ENCODE data around the gene NLRP6. TPM values are rescaled to one million over a fixed set of nuclear protein-coding genes. Genes with fewer than 3 reads are reported as not detected.
"Not testable (repeated sequence)": the region's sequence is repeated elsewhere in the genome, so short reads cannot be mapped to it uniquely, and the experiment has no call there.

The NLRP6 gene
- total and polyA plus RNA-seq, 7 experiments from 2014 or later = 5.4 to 24.7 (median 13.8) TPM

DNA sequence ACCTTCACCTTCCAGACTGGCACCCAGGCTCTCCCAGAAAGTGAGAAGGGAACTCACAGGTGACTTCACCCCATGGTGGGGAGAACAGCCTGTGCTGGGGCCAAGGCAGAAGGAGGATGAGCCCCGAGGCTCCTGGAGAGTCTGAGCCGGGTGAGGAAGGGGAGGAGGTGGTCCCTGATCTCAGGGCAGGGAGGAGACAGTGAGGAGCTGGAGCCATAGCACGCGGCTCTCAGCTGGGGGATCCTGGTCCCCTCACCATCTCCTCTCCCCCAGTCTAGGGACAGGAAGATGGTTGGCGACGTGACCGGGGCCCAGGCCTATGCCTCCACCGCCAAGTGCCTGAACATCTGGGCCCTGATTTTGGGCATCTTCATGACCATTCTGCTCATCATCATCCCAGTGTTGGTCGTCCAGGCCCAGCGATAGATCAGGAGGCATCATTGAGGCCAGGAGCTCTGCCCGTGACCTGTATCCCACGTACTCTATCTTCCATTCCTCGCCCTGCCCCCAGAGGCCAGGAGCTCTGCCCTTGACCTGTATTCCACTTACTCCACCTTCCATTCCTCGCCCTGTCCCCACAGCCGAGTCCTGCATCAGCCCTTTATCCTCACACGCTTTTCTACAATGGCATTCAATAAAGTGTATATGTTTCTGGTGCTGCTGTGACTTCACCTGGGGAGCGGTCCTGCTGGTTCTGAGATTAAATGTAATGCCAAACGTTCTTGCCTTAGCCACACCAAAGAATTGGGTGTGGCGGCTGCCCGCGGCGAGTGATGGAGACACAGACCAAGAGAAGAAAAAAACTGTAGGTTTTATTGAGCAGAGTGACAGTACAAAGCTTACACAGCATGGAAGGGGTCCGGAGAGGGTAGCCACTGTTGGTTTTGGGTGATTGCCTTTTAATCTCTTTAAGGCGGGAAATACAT is 30.8 kb downstream of the NLRP6 start:
- Histone ChIP-seq H3K4me1 (ENCODE audit: control insufficient read depth in 2 of 2, insufficient read depth in 2 of 2, low read length in 2 of 2) (peaks cover 29 to 42% of the 10 kb centered on the region in 2 donors), H3K4me3 (ENCODE audit: low read length) (peak overlapping the region; percentile 72), H3K27ac (ENCODE audit: low read depth, low read length) (peak overlapping the region; percentile 95)
- Mint-ChIP-seq H3K27ac (peak overlapping the region; percentile 95 to 99 (median 96)), H3K4me3 (peak overlapping the region; percentile 91 to 99 (median 95)), H3K36me3 (peaks cover 0 to 31% (median 9%) of the 10 kb centered on the region in 5 donors), H3K4me1 (peaks cover 37 to 58% (median 48%) of the 10 kb centered on the region in 7 donors)
- intact Hi-C loops (cut with micrococcal nuclease) = loop anchor here in 1 of 2 donors (2.0 to 5.0 kb wide), 3 partner anchors 28 to 198 kb away; partner anchors contain the start of gene RNH1
- H3K9me3 ChIP-seq (ENCODE audit: control insufficient read depth in 2 of 3, low read length in 3 of 3); H3K9me3 Mint-ChIP-seq; H3K27me3 Mint-ChIP-seq; H3K36me3 ChIP-seq (ENCODE audit: control insufficient read depth in 2 of 3, insufficient read depth in 3 of 3, low read length in 3 of 3); ATAC-seq; H3K27me3 ChIP-seq (ENCODE audit: control insufficient read depth in 2 of 2, insufficient read depth in 2 of 2, low read length in 2 of 2): not testable (repeated sequence)
- peak in 3 of 9 donors; percentile 42 to 51 (median 50) for DNase-seq
- POLR2A ChIA-PET = interaction anchor here (0.6 to 2.0 kb wide), 19 partner anchors 8 to 197 kb away, joined by 3 to 16 read pairs (median 4); partner anchors contain the start of genes BET1L and RIC8A
- CTCF ChIA-PET = interaction anchor here (0.9 to 1.9 kb wide), 5 partner anchors 9 to 142 kb away, joined by 3 to 10 read pairs (median 3); partner anchors contain the start of gene PTDSS2

- intact Hi-C loops (cut with micrococcal nuclease) = loop anchor here (2.0 to 5.0 kb wide), 3 partner anchors 29 to 197 kb away; partner anchors contain the start of gene RNH1 (in 2 of the 2)
- POLR2A ChIA-PET = interaction anchor here (1.0 to 2.0 kb wide), 13 partner anchors 9 to 196 kb away, joined by 3 to 16 read pairs (median 5); partner anchors contain the start of genes BET1L and RIC8A
- peaks cover 7 to 42% (median 15%) of the 10 kb centered on the region in 5 donors for H3K36me3 Mint-ChIP-seq
- not testable (repeated sequence) for H3K9me3 Mint-ChIP-seq; H3K36me3 ChIP-seq (ENCODE audit: control insufficient read depth in 2 of 3, insufficient read depth in 3 of 3, low read length in 3 of 3); H3K9me3 ChIP-seq (ENCODE audit: control insufficient read depth in 2 of 3, low read length in 3 of 3); H3K27me3 Mint-ChIP-seq; ATAC-seq; DNase-seq; H3K27me3 ChIP-seq (ENCODE audit: control insufficient read depth in 2 of 2, insufficient read depth in 2 of 2, low read length in 2 of 2)
- peaks cover 36 to 57% (median 46%) of the 10 kb centered on the region in 7 donors for H3K4me1 Mint-ChIP-seq
- Histone ChIP-seq H3K4me3 (ENCODE audit: low read length) (peak overlapping the region; percentile 72), H3K27ac (ENCODE audit: low read depth, low read length) (peak overlapping the region; percentile 95), H3K4me1 (ENCODE audit: control insufficient read depth in 2 of 2, insufficient read depth in 2 of 2, low read length in 2 of 2) (peaks cover 24 to 42% of the 10 kb centered on the region in 2 donors)
- H3K27ac Mint-ChIP-seq = peak overlapping the region; percentile 95 to 99 (median 96)
- H3K4me3 Mint-ChIP-seq = peak overlapping the region; percentile 91 to 99 (median 95)
- CTCF ChIA-PET = interaction anchor here (0.6 to 1.9 kb wide), 4 partner anchors 9 to 140 kb away, joined by 3 to 10 read pairs (median 4); partner anchors contain the start of gene PTDSS2
Measured at GRCh38 chr11:309979-310572, 31.9 kb downstream of the NLRP6 start.

GRCh38 chr11:311013-311748 is 33.0 kb downstream of the NLRP6 start:
- H3K27me3 ChIP-seq (ENCODE audit: control insufficient read depth in 2 of 2, insufficient read depth in 2 of 2, low read length in 2 of 2); H3K9me3 ChIP-seq (ENCODE audit: control insufficient read depth in 2 of 3, low read length in 3 of 3); H3K27me3 Mint-ChIP-seq; H3K9me3 Mint-ChIP-seq: not testable (repeated sequence)
- Mint-ChIP-seq H3K36me3 (peaks cover 8 to 47% (median 15%) of the 10 kb centered on the region in 5 donors), H3K27ac (peak overlapping the region; percentile 94 to 99 (median 99)), H3K4me1 (peaks cover 25 to 49% (median 35%) of the 10 kb centered on the region in 7 donors), H3K4me3 (peak overlapping the region; percentile 88 to 100 (median 96))
- ChIA-PET POLR2A (interaction anchor here (1.0 to 6.9 kb wide), 7 partner anchors 14 to 103 kb away, joined by 5 to 54 read pairs (median 12); partner anchors contain the start of gene PGGHG), CTCF (interaction anchor here (2.3 kb wide), 1 partner anchor 44 kb away, joined by 12 read pairs; no protein-coding TSS in a partner anchor)
- ATAC-seq (peak; percentile 61), DNase-seq (peak in 1 of 9 donors; percentile 47)
- peaks cover 0 to 15% (median 5%) of the 10 kb centered on the region in 3 experiments for H3K36me3 ChIP-seq (ENCODE audit: control insufficient read depth in 2 of 3, insufficient read depth in 3 of 3, low read length in 3 of 3)
- peak overlapping the region; percentile 71 for H3K4me3 ChIP-seq (ENCODE audit: low read length)
- peaks cover 18 to 42% of the 10 kb centered on the region in 2 donors for H3K4me1 ChIP-seq (ENCODE audit: control insufficient read depth in 2 of 2, insufficient read depth in 2 of 2, low read length in 2 of 2)
- H3K27ac ChIP-seq (ENCODE audit: low read depth, low read length) = peak overlapping the region; percentile 95
- intact Hi-C loops (cut with micrococcal nuclease) = loop anchor here in 1 of 2 donors (5.0 kb wide), 2 partner anchors 106 to 196 kb away; partner anchors contain the start of gene RNH1

DNA sequence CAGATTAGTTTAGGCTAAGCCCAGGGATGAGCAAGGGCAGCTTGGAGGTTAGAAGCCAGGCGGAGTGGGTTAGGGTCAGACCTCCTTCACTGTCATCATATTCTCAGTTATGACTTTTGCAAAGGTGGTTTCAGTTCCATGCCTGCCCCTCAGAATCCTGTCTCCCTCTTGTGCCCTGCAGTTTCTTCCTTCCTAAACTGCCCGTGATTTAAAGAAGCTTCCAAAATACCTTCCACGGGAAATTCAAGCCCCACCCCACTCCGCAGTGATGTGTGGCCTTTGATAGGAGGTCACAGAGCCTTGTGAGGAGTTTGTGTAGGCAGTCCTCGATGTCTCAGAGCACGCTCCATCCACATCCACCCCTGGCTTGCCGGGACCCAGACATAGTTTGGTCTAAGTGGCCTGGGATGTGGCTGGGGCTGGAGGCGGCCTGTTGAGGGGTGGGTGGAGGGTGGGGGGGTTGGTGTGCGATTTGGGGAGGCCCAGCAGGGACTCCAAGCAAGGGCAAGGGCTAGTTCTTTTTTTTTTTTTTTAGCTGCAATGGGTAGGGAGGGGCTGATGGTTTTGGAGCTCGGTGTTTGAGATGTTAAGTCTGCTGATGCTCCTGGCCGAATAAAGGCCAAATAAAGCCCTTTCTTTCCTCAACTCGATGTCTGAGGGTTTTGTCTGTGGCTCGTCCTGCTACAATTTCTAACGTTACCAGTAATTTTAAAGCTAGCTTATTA is 34.0 kb downstream of the NLRP6 start:
- Mint-ChIP-seq H3K4me3 (peak overlapping the region; percentile 88 to 100 (median 96)), H3K9me3 (no peaks in the 10 kb centered on the region), H3K27me3 (peaks cover 0 to 3% (median 0%) of the 10 kb centered on the region in 5 donors), H3K27ac (peak overlapping the region; percentile 94 to 99 (median 99)), H3K36me3 (peaks cover 8 to 57% (median 24%) of the 10 kb centered on the region in 5 donors), H3K4me1 (peaks cover 32 to 50% (median 38%) of the 10 kb centered on the region in 7 donors)
- Histone ChIP-seq H3K27me3 (ENCODE audit: control insufficient read depth in 2 of 2, insufficient read depth in 2 of 2, low read length in 2 of 2) (no peaks in the 10 kb centered on the region), H3K9me3 (ENCODE audit: control insufficient read depth in 2 of 3, low read length in 3 of 3) (no peaks in the 10 kb centered on the region), H3K36me3 (ENCODE audit: control insufficient read depth in 2 of 3, insufficient read depth in 3 of 3, low read length in 3 of 3) (peaks cover 0 to 19% (median 8%) of the 10 kb centered on the region in 3 experiments), H3K4me3 (ENCODE audit: low read length) (peak overlapping the region; percentile 71), H3K27ac (ENCODE audit: low read depth, low read length) (peak overlapping the region; percentile 95), H3K4me1 (ENCODE audit: control insufficient read depth in 2 of 2, insufficient read depth in 2 of 2, low read length in 2 of 2) (peaks cover 11 to 38% of the 10 kb centered on the region in 2 donors)
- intact Hi-C loops (cut with micrococcal nuclease) = loop anchor here in 1 of 2 donors (1.0 to 5.0 kb wide), 5 partner anchors 43 to 195 kb away; partner anchors contain the start of genes PSMD13, RNH1 and SIRT3
- ChIA-PET POLR2A (interaction anchor here (0.6 to 6.9 kb wide), 16 partner anchors 11 to 105 kb away, joined by 3 to 54 read pairs (median 6); partner anchors contain the start of genes BET1L, PGGHG and RIC8A), CTCF (interaction anchor here (0.7 to 2.3 kb wide), 7 partner anchors 12 to 138 kb away, joined by 3 to 12 read pairs (median 3); partner anchors contain the start of gene PTDSS2)
- DNase-seq = peak in 3 of 9 donors; percentile 33 to 55 (median 42)
- no peak for ATAC-seq

GRCh38 chr11:313304-313786 is 35.1 kb downstream of the NLRP6 start:
- H3K9me3 ChIP-seq (ENCODE audit: control insufficient read depth in 2 of 3, low read length in 3 of 3) = no peaks in the 10 kb centered on the region
- Mint-ChIP-seq H3K36me3 (peaks cover 6 to 57% (median 24%) of the 10 kb centered on the region in 5 donors), H3K4me1 (peaks cover 29 to 46% (median 35%) of the 10 kb centered on the region in 7 donors), H3K27ac (peak overlapping the region; percentile 94 to 99 (median 99)), H3K9me3 (no peaks in the 10 kb centered on the region), H3K4me3 (peak overlapping the region; percentile 88 to 100 (median 96)), H3K27me3 (peaks cover 0 to 3% (median 0%) of the 10 kb centered on the region in 5 donors)
- ChIA-PET POLR2A (interaction anchor here (0.5 to 6.9 kb wide), 10 partner anchors 10 to 136 kb away, joined by 3 to 54 read pairs (median 10); partner anchors contain the start of genes BET1L and RIC8A), CTCF (interaction anchor here (1.5 to 2.3 kb wide), 4 partner anchors 24 to 45 kb away, joined by 3 to 12 read pairs (median 5); no protein-coding TSS in a partner anchor)
- ATAC-seq (no peak), DNase-seq (peak in 1 of 9 donors; percentile 15)
- H3K36me3 ChIP-seq (ENCODE audit: control insufficient read depth in 2 of 3, insufficient read depth in 3 of 3, low read length in 3 of 3) = peaks cover 0 to 19% (median 8%) of the 10 kb centered on the region in 3 experiments
- peaks cover 13 to 40% of the 10 kb centered on the region in 2 donors for H3K4me1 ChIP-seq (ENCODE audit: control insufficient read depth in 2 of 2, insufficient read depth in 2 of 2, low read length in 2 of 2)
- intact Hi-C loops (cut with micrococcal nuclease) = loop anchor here in 1 of 2 donors (2.0 to 5.0 kb wide), 4 partner anchors 45 to 194 kb away; partner anchors contain the start of gene RNH1
- H3K4me3 ChIP-seq (ENCODE audit: low read length) = peak overlapping the region; percentile 71
- H3K27me3 ChIP-seq (ENCODE audit: control insufficient read depth in 2 of 2, insufficient read depth in 2 of 2, low read length in 2 of 2) = no peaks in the 10 kb centered on the region
- peak overlapping the region; percentile 95 for H3K27ac ChIP-seq (ENCODE audit: low read depth, low read length)
